GM12878 (cell line): ENCODE measurements around the gene HOMER2. TPM values are rescaled to one million over a fixed set of nuclear protein-coding genes. Genes with fewer than 3 reads are reported as not detected.

Experiments used
- ATAC-seq: fragments of 200-7000 bp; cut with Tn5 transposase; 3 replicates; pipeline ENCODE4 v1.9.1; 2020; ENCODE audit warnings: mild to moderate bottlenecking, moderate library complexity
- BruUV-seq: library from RNA; stranded (reverse); fragments of 400-500 nt; replicated peaks from 2 replicates; lab custom pipeline; 2021; lab: Mats Ljungman, UMichigan
- CTCF ChIA-PET: fragments of 300-600 bp; sonication (Branson Sonifier 250); formaldehyde crosslinking; extraction: SDS; loops from one replicate; lab custom pipeline; 2021; ENCODE audit warnings: inconsistent platforms; lab: Yijun Ruan, JAX
- POLR2A ChIA-PET: fragments of 350-600 bp; formaldehyde crosslinking; extraction: SDS; loops from one replicate; lab custom pipeline; 2021; ENCODE audit warnings: inconsistent platforms; lab: Charles Lee
- RAD21 ChIA-PET: fragments of 300-600 bp; sonication (Branson Sonifier 250); formaldehyde crosslinking; loops from one replicate; lab custom pipeline; 2023; ENCODE audit warnings: antibody characterized with exemption; ENCODE audit not compliant: unreplicated experiment; lab: Charles Lee
- SMC1A ChIA-PET: fragments of 300-600 bp; sonication (Branson Sonifier 250); formaldehyde crosslinking; loops from one replicate; lab custom pipeline; 2023; ENCODE audit not compliant: unreplicated experiment, uncharacterized antibody; lab: Charles Lee
- DNase-seq: peaks from one replicate; pipeline ENCODE4 v3.0.0-alpha.2; 2011; ENCODE audit warnings: low read depth, low spot score
- FAIRE-seq: peaks from 3 replicates; lab custom pipeline; 2011; peaks lifted over from hg19 to GRCh38; lab: Jason Lieb, UNC
- H2AFZ ChIP-seq: 2 replicates; pipeline ENCODE4 v1.6.0; 2011; ENCODE audit warnings: low read depth, low read length, control low read depth; ENCODE audit not compliant: control insufficient read depth
- H3K27ac ChIP-seq: 2 replicates; pipeline ENCODE4 v1.5.1; 2011; ENCODE audit warnings: control low read depth; ENCODE audit not compliant: control insufficient read depth, insufficient read depth
- H3K27me3 ChIP-seq, 2 experiments: replicated peaks in 1 of 2; 2 replicates each; pipeline versions ENCODE4 v1.6.0 to v1.6.1; 2011; ENCODE audit warnings: low read length in 1 of 2; ENCODE audit not compliant: control insufficient read depth in 2 of 2, insufficient read depth in 2 of 2
- H3K36me3 ChIP-seq, 2 experiments: 2 replicates each; pipeline ENCODE4 v1.5.1; 2011; ENCODE audit warnings: low read length in 1 of 2; ENCODE audit not compliant: control insufficient read depth in 2 of 2, insufficient read depth in 2 of 2
- H3K4me1 ChIP-seq: 2 replicates; pipeline ENCODE4 v1.6.1; 2011; ENCODE audit warnings: mild to moderate bottlenecking, low read length, moderate library complexity, mixed read lengths; ENCODE audit not compliant: control insufficient read depth, insufficient read depth
- H3K4me2 ChIP-seq: 2 replicates; pipeline ENCODE4 v1.6.0; 2011; ENCODE audit warnings: control low read depth; ENCODE audit not compliant: control insufficient read depth, insufficient read depth
- H3K4me3 ChIP-seq: fragments of 200-600 bp; sonication (generic); 2 replicates; pipeline ENCODE4 v1.5.1; 2016
- H3K79me2 ChIP-seq: 2 replicates; pipeline ENCODE4 v1.6.0; 2011; ENCODE audit warnings: low read length; ENCODE audit not compliant: control insufficient read depth, insufficient read depth
- H3K9ac ChIP-seq: 2 replicates; pipeline ENCODE4 v1.8.0; 2011; ENCODE audit warnings: low read length, control low read depth, mixed read lengths; ENCODE audit not compliant: control insufficient read depth, insufficient read depth
- H3K9me3 ChIP-seq: replicated peaks from 3 replicates; pipeline ENCODE4 v1.5.1; 2011; ENCODE audit warnings: mild to moderate bottlenecking, low read length; ENCODE audit not compliant: control insufficient read depth, insufficient read depth
- H4K20me1 ChIP-seq: 2 replicates; pipeline ENCODE4 v1.6.0; 2011; ENCODE audit not compliant: control insufficient read depth, insufficient read depth
- ATF3 ChIP-seq: IDR thresholded peaks from 2 replicates; pipeline ENCODE4 v1.6.1; 2011; ENCODE audit warnings: low read depth, mild to moderate bottlenecking, low read length, moderate library complexity, borderline replicate concordance; ENCODE audit errors: extremely low read depth
- CHD1 ChIP-seq: IDR thresholded peaks from 2 replicates; pipeline ENCODE4 v1.6.1; 2012; ENCODE audit warnings: low read depth, low read length, improper control_type of control experiment
- CREM ChIP-seq: IDR thresholded peaks from 2 replicates; pipeline ENCODE4 v1.6.1; 2014; ENCODE audit warnings: antibody characterized with exemption, low read depth
- ESRRA ChIP-seq: IDR thresholded peaks from 2 replicates; pipeline ENCODE4 v1.6.1; 2012; ENCODE audit warnings: mild to moderate bottlenecking, low read length, improper control_type of control experiment
- IRF3 ChIP-seq: fragments of 450-650 bp; IDR thresholded peaks from 2 replicates; pipeline ENCODE4 v1.6.1; 2014; ENCODE audit warnings: mild to moderate bottlenecking
- NKRF ChIP-seq: fragments of 450-650 bp; conservative IDR thresholded peaks from 2 replicates; pipeline ENCODE4 v1.6.1; 2017; ENCODE audit warnings: mild to moderate bottlenecking, moderate library complexity
- NR2F1 ChIP-seq: fragments of 450-650 bp; conservative IDR thresholded peaks from 2 replicates; pipeline ENCODE4 v1.6.1; 2017; ENCODE audit warnings: mild to moderate bottlenecking
- PML ChIP-seq: IDR thresholded peaks from 2 replicates; pipeline ENCODE4 v1.6.1; 2012; ENCODE audit warnings: low read length, inconsistent platforms
- RB1 ChIP-seq: fragments of 450-650 bp; formaldehyde crosslinking; IDR thresholded peaks from 2 replicates; pipeline ENCODE4 v1.6.1; 2017; ENCODE audit warnings: mild to moderate bottlenecking, borderline replicate concordance
- RBBP5 ChIP-seq: fragments of 200-600 bp; sonication (generic); conservative IDR thresholded peaks from 2 replicates; pipeline ENCODE4 v1.6.1; 2016
- RCOR1 ChIP-seq: conservative IDR thresholded peaks from 2 replicates; pipeline ENCODE4 v1.6.1; 2012; ENCODE audit warnings: low read depth, low read length, improper control_type of control experiment
- TBL1XR1 ChIP-seq: IDR thresholded peaks from 2 replicates; pipeline ENCODE4 v1.6.1; 2012; ENCODE audit warnings: low read depth, low read length, improper control_type of control experiment
- ZZZ3 ChIP-seq: IDR thresholded peaks from 2 replicates; pipeline ENCODE4 v1.6.1; 2011; ENCODE audit warnings: low read depth; ENCODE audit not compliant: control insufficient read depth, insufficient read length
- WGBS: methylation state at CpG from one replicate; pipeline ENCODE4 v1.1.6; 2016; ENCODE audit warnings: low lambda C conversion rate; ENCODE audit not compliant: insufficient replicate concordance, insufficient coverage; ENCODE audit errors: missing lambda C conversion rate; 5-methylcytosine and 5-hydroxymethylcytosine counted together
- in situ Hi-C: fragments of 300-500 bp; cut with MboI; formaldehyde crosslinking; loops from 9 replicates; pipeline ENCODE4 v1.14.3; 2018; ENCODE audit warnings: mixed read lengths
- intact Hi-C: fragments of 100-400 bp; cut with micrococcal nuclease; formaldehyde crosslinking; loops from one replicate; pipeline ENCODE4 v1.14.2; 2022; ENCODE audit not compliant: unreplicated experiment
- polyA plus RNA-seq, 11 experiments: library from polyadenylated mRNA; depleted of rRNA in 4 of 11; unstranded in 6 of 11; stranded (reverse) in 5 of 11; fragments of >200 nt; fragmentation: Nextera tagmentation in 4 of 11; fragmentation: Illumina TruSeq in 1 of 11; extraction: Ambion mirVana in 4 of 11; extraction: Trizol in 1 of 11; gene quantifications; 1 replicate in 1 of 11; 2 replicates in 10 of 11; pipeline versions ENCODE4 v1.2.1 to v1.2.3, GENCODE V29; 2011 to 2016; ENCODE audit warnings: inconsistent platforms in 2 of 11, missing spikeins in 2 of 11, low read depth in 1 of 11
- total RNA-seq, 4 experiments: library from RNA; depleted of rRNA in 3 of 4; stranded (reverse); fragments of >200 nt in 3 of 4; fragmentation: Illumina TruSeq in 1 of 4; extraction: Trizol in 1 of 4; gene quantifications; 2 replicates each; pipeline versions ENCODE4 v1.2.1 to v1.2.3, GENCODE V29; 2013 to 2021

The HOMER2 gene
- total and polyA plus RNA-seq, 10 of the 15 experiments (the other 5 are each of a cell fraction or from before 2014, with no cell fraction given): 0.60 to 5.0 (median 1.8) TPM

- Histone ChIP-seq H3K9ac (no peak overlapping the region), H3K4me1 (peaks cover 10% of the 10 kb centered on the region), H3K4me3 (no peak overlapping the region)
- TF ChIP-seq ATF3 (no peak), RCOR1 (no peak)
- TF ChIP-seq, all 136 proteins: peak for 0
- no TSS peak for BruUV-seq
- intact Hi-C loops (no loop called here), in situ Hi-C loops (no loop called here)
- ATAC-seq (no peak), DNase-seq (no peak), FAIRE-seq (no peak)
- POLR2A ChIA-PET: no interaction called here
- no peak overlapping the region for H3K27ac ChIP-seq
- no peaks in the 10 kb centered on the region for H3K9me3 ChIP-seq
- WGBS: 47% methylated on average over 8 of the region's 8 CpGs
- no peaks in the 10 kb centered on the region for H3K36me3 ChIP-seq
- CTCF ChIA-PET: interaction anchor here (0.8 kb wide), 1 partner anchor 9 kb away, joined by 4 read pairs; no protein-coding TSS in a partner anchor
- RAD21 ChIA-PET: no interaction called here
- H3K79me2 ChIP-seq: no peaks in the 10 kb centered on the region
- H3K27me3 ChIP-seq: peaks cover 1 to 13% of the 10 kb centered on the region in 2 experiments
- SMC1A ChIA-PET: no interaction called here
- H4K20me1 ChIP-seq: peaks cover 1% of the 10 kb centered on the region; the same call in 1 of the 2 replicates
- H2AFZ ChIP-seq: no peak overlapping the region
- no peak overlapping the region for H3K4me2 ChIP-seq
Measured at GRCh38 chr15:82946155-82946701, 6.3 kb downstream of the HOMER2 start.

- no peak for FAIRE-seq
- RAD21 ChIA-PET: no interaction called here
- SMC1A ChIA-PET: no interaction called here
- ATAC-seq: no peak
- H3K79me2 ChIP-seq: no peaks in the 10 kb centered on the region
- in situ Hi-C loops (no loop called here), intact Hi-C loops (no loop called here)
- H3K9me3 ChIP-seq: no peaks in the 10 kb centered on the region
- CTCF ChIA-PET: interaction anchor here (0.8 kb wide), 1 partner anchor 10 kb away, joined by 4 read pairs; no protein-coding TSS in a partner anchor
- H4K20me1 ChIP-seq: no peaks in the 10 kb centered on the region
- no peaks in the 10 kb centered on the region for H3K36me3 ChIP-seq
- H3K27ac ChIP-seq: no peak overlapping the region
- TF ChIP-seq PML (no peak), RB1 (no peak), CREM (no peak), RBBP5 (no peak), ZZZ3 (no peak), NR2F1 (no peak), IRF3 (no peak), NKRF (no peak), CHD1 (no peak), ESRRA (no peak), TBL1XR1 (no peak)
- POLR2A ChIA-PET: no interaction called here
- no peak overlapping the region for H3K4me2 ChIP-seq
- peaks cover 3% of the 10 kb centered on the region; the same call in 1 of the 2 replicates for H3K4me1 ChIP-seq
- no peak overlapping the region for H3K9ac ChIP-seq
- BruUV-seq: no TSS peak
- WGBS: 63% methylated on average over 5 of the region's 5 CpGs
- H3K27me3 ChIP-seq: peaks cover 1 to 10% of the 10 kb centered on the region in 2 experiments
- H3K4me3 ChIP-seq: no peak overlapping the region
- DNase-seq: no peak
- H2AFZ ChIP-seq: no peak overlapping the region
Measured at GRCh38 chr15:82945326-82945725, 7.2 kb downstream of the HOMER2 start.
